ENCODE measurements around the gene ACTR3C.
"Not testable (repeated sequence)": the region's sequence is repeated elsewhere in the genome, so short reads cannot be mapped to it uniquely, and the experiment has no call there.

The ACTR3C gene

DNA sequence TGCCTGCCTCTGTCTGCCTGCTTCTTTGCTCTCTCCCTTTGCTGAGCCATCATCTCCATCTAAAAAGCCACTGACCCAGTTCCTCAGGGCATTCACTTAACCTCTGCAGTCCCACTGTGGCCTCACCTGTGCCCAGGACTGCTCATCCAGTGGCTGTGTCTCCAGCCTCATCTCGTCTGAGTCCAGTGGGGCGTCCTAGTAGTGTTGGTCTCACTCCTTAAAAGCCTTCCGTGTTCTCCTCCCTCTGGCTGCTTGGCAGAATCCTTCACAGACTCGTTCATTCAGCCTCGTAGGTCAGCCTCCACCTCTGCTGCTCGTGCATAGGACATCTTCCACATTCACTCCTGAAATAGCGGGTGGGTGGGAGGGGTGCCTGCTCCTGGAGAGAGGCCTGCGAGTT is 10.8 kb upstream of the ACTR3C start:
- no peak for DNase-seq

DNA sequence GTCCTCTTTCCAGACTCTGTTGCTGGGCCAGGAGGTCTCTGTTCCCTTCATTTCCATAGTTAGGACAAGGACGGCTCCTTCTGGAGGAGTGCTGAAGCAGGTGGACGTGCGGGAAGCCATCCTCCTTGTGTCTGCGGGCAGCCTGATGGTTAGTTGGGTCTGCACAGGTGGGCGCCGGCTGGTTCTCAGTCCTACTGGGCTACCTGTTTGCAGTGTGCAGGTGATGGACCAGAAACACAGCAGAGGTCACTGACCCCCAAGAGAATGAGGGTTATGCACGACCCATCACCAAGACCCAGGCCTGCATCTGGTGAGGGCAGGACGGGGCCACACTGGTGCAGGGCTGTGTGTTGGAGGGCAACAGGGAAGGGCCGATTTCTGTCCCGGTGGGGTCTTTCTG is 10.3 kb upstream of the ACTR3C start:
- no peak for DNase-seq

DNA sequence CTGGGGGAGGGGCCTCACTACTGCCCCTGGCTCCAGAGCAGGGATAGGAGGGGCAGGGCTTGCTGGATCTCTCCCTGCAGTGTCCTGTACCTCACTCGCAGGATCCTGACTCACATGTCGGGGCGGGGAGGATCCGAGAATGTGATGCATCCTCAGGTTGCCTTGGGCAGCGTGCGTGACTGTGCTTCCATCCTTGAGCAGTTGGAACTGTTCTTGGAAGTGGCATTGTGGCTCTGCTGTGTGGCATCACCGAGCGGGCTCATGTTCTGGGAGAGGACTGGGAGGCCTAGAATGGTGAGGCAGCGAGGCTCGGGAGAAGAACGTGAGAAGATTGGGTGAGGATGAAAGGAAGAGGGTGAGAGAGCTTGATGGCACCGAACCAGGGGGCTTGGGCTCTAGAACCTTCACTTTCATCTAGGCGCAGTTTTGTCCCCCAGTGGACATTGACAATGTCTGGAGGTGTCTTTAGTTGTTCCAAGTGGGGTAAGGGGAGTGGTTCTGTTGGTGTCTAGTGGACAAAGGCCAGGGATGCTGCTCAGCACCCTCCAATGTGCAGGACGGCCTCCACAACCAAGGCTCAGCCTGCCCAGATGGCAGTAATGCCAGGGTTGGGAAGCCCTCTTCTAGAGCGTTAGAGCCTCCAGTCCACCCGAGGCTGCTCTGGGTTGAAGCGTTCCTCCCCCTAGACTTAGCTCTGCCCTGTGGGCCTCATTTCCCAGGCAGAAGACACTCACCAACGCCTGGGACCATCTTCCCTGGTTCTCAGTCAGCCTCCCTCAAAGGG is 9.7 kb upstream of the ACTR3C start:
- no peak for DNase-seq

DNA sequence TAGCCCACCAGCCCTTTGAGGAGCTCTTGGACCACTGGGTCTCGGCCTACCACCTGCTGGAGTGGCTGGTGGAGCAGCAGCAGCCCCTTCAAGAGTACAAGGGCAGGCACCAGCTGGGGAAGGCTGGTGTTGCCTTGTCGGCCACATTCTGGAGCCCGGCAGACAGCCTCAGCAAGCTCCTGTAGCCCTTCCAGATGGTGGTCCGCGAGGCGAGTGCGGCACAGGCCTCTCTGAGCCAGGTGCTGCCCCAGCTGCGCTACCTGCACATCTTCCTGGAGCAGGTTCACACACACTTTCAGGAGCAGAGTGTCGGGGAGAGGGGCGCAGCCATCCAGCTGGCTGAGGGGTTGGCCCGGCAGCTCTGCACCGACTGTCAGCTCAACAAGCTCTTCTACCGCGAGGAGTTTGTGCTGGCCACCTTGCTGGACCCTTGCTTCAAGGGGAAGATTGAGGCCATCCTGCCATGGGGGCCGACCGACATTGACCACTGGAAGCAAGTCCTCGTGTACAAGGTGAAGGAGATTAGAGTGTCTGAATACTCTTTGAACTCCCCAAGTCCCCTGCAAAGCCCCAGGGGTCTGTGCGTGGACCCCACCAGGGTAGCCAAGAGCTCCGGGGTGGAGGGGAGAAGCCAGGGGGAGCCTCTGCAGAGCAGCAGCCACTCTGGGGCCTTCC is 7.0 kb upstream of the ACTR3C start:
- DNase-seq, result no peak

DNA sequence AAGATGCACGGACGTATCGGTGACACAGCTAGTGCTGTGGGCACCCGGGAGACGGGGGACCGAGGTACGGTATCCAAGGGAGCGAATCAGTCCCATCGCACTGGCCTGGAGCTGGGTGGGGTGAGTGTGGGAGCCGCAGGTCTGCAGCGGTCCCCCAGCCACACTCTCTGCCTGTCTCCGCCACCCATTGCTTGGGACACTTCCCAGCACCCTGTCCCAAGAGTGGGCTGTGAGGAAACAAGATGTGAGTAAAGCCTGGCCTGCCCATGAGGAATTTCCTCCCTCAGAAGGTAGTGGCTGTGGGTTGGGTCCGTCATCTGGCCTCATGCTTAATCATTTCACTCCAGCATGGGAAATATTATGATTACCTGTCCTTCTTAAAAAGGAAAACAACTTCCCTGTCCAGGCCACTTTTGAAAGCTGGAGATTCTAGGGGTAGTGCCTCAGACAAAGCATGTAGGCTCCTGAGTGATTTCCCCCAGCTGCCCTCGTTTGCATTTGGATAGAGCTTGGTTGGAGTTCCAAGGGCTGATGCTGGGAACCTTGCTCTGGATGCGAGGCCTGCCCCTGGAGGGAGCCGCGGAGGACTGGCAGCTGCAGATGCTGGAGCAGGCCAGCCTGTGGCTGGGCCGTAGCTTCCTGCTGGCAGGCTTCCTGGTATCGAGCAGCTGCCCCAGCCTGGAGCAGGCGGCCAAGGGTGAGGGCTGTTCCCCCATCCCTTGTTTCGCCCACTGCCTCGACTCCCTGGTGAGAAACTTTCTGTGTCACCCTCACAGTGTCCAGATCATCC is 6.2 kb upstream of the ACTR3C start:
- DNase-seq, result no peak

DNA sequence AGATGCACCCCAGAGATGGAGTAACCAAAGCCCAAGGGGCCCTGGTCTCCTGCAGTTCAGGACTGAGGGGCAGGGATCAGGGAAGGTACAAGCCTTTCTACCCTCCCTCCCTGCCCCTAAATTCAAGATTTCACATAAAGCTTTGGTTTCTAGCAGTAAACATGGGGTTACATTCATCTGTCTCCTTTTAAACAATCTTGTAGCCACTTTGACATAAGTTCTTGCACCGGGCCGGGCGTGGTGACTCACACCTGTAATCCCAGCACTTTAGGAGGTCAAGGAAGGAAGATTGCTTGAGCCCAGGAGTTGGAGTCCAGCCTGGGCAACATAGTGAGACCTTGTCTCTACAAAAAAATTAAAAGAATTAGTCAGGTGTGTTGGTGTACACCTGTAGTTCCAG is 4.0 kb upstream of the ACTR3C start:
- DNase-seq, result no peak

DNA sequence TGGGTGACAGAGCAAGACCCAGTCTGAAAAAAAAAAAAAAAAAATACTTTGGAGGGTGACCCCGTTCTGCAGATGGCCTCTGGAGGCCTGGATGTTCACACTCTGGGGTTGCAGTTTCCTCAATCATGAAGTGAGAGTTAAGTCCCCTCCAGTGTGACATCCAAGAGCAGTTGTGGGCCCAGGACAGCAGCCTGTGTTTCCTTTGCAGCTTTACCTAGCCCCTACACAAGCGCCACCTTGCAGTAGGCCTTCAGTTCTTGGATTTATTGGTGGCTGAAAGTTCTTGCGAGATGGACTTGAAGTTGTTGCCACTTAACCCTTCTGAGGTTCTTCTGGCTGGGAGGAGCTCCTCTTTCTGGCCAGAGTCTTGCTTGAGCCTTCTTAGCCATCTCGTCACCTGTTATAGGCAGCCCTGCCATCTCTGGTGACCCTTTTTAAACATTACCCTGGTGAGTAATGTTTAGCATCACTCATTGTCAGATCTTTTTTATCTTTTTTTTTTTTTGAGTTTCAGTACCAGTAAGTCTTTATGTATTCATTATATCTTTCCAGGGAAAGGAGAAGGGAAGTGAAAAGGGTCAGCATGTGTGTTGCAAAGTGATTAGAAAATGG is 3.4 kb upstream of the ACTR3C start:
- DNase-seq, result no peak

DNA sequence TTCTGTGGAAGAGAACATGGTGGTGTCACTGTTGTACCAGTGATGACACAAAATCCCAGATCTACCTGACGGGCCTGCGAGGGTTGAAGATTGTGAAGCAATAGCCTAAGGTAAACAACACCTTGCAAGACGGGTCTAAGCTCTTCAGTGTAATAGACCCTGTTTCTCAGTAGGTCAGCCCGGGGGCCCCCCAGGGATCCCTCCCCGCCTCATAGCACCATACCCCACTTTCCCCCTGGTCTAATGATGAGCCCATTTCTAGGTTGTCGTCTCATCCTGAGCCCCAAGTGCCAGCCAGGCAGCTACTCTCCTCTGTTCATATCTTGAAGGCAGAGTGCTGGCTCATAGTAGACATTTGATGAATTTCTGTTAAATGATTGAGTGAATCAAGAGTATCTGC is 2.6 kb upstream of the ACTR3C start:
- DNase-seq, result no peak

DNA sequence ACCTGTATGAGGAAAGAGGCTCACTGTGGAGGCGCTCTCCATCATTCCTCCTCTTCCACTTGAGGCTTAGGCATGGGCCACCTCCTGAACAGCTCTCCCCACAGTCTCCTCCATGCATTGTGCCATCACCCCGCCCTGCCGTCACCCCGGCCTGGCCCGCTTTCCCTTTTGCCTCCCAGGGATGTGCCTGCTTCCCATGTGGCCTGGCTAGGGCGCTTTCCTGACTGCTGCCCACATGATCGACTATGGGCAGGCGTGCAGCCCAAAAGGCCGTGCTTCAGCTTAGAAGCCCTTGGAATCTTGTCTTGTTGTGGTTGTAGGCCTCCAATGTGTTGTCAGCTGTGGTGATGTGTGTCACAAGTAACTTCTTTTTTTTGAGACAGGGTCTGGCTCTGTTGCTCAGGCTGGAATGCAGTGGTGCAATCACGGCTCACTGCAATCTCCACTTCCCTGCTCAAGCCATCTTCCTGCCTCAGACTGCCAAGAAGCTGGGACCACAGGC is 1.8 kb upstream of the ACTR3C start:
- no peak for DNase-seq

DNA sequence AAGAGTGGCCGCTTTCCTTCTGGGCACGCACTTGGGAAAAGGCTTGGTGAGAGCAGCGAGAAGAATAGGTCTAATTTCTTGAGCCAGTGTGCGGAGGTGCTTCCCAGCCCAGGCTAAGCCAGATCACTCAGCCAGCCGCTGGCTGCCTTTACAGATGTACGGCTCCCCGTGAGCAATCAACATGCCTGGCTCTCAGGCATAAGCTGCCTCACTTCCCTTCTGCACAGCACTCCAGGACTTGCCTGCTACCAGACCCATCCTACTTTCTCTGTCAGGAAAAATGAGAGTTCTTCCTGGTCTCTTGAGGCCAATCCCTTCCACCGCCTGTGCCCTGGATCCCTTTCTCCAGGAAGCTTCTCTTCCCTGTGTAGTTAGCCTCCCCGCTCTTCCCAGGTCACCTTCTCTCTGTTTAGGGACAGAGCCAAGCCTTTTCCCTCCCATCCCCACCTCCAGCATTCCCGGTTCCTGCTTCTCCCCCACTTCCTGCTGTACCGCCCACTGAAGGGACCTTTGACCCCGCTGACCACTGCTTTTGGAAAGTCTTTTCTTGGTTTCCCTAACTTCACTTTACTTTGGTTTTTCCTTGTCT is 1.1 kb upstream of the ACTR3C start:
- no peak for DNase-seq

DNA sequence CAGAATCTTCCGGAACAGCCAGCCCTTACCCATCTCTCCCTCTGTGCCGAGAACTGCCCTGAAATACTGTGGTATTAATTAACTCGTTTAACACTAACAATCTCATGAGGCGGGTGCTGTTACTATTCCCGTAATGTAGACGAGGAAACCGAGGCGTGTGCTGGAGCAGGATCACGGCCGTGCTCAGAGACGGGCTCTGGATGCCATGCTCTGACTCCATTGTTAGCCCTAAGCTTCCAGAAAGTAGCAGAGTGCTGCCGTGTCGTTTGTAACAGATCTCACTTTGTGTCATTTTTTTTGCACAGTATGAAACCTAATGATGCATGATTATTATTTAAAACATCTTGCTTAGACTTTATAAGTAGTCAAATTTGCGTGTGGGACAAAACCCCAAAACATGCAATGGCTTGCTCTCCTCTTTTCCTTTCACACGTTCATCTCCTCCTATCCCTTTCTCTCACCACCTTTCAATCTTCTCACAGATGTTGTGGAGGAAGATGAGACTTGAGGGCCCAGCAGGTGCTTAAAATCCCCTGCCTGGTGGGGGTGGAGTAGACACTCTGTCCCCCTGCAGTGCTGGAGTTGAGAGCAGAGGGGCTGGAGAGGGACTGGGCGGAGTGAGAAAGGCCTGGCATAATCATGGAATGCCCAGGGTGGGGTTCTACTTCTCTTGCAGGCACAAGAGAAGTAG is 482 bp upstream of the ACTR3C start:
- peak; percentile 63 for DNase-seq

DNA sequence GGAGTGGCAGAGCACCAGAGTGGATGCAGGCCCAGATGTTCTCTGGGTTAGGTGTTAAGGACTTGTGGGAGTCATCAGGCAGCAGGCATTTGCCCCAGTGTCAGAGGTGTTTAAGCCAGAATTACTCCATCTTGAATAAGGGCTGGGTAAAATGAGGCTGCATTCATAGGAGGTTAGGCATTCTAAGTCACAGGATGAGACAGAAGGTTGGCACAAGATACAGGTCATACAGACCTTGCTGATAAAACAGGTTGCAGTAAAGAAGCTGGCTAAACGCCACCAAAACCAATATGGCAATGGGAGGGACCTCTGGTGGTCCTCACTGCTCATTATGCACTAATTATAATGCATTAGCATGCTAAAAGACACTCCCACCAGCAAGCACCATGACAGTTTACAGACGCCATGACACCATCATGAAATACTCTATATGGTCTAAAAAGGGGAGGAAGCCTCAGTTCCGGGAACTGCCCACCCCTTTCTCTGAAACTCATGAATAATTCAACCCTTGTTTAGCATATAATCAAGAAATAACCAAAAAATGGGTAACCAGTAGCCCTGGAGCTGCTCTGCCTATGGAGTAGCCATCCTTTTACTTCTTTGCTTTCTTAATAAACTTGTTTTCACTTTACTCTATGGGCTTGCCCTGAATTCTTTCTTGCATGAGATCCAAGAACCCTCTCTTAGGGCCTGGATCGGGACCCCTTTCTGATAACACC is 1.1 kb downstream of the ACTR3C start:
- DNase-seq, result no peak

DNA sequence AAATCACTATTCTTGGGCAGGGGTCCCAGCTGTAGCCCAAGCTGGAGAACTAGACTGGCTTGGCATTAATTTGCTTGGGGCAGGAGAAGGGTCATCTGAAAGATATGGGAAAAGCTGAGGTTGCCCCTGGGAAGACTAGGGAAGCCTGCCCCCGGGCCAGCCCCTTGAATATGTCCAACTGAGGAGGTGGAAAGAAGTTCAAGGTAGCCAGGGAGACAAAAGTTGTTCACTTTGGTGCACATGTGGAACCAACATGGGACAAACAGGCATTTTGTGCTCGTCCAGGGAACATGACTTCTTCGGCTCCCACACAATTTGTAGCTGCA is 1.6 kb downstream of the ACTR3C start:
- no peak for DNase-seq

DNA sequence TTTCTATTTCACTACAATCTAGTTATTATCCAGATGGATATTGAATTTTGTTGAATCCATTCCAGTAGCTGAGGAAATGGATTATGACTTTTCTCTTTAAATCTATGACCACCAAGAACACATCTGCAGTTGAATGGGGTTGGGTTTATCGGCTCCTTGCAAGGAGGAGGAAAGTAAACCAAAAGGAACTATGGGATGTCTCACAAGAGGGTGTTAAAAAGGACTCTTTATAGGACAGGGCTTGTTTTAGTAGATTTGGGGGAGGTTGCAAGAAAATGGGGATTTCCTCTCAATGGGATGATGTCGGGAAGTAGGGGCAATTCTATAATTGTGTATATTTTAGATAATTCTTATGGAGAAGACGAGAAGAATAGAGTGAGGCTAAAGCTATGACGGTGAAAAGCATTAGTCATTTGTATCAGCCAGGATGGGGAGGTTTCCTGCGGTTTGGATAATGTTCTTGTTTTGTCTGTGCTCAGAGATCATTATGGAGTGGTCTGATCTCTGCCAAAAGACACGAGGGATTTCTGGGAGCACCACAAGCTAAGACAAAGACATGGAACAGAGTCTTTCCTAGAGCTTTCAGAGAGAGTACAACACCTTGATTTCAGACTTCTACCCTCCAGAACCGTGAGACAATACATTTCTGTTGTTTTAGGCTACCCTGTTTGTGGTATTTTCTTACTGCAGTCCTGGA is 5.4 kb downstream of the ACTR3C start:
- DNase-seq, result no peak

DNA sequence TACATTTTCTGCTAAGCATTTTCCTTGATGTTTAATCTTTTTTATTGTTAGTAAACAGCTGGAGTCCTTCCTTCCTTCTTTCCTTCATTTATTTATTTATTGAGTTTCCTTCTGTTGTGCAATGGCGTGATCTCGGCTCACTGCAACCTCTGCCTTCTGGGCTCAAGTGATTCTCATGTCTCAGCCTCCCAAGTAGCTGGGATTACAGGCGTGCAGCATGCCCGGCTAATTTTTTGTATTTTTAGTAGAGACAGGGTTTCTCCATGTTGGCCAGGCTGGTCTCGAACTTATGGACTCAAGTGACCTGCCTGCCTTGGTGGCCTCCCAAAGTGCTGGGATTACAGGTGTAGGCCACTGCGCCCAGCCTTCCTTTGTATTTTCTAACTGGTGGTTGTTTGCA is 6.4 kb downstream of the ACTR3C start:
- DNase-seq, result not testable (repeated sequence)

DNA sequence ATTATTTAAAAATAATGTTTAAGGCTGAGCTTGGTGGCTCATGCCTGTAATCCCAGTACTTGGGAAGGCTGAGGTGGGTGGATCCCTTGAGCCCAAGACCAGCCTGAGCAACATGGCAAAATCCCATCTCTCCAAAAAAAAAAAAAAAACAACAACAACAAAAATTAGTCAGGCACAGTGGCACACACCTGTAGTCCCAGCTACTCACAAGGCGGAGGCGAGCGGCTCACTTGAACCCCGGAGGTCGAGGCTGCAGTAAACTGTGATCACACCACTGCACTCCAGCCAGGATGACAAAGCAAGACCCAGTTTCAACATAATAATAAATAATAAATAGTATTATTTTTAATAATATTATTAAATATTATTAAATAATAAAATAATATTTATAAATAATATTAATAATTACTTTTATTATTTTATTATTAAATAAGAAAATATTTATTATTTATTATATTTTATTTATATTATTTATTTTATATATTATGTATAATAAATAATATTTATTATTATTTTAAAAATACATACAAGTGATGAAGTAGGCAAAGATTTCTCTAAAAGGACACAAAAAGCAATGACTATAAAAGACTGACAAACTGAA is 8.6 kb downstream of the ACTR3C start:
- DNase-seq, result no peak

DNA sequence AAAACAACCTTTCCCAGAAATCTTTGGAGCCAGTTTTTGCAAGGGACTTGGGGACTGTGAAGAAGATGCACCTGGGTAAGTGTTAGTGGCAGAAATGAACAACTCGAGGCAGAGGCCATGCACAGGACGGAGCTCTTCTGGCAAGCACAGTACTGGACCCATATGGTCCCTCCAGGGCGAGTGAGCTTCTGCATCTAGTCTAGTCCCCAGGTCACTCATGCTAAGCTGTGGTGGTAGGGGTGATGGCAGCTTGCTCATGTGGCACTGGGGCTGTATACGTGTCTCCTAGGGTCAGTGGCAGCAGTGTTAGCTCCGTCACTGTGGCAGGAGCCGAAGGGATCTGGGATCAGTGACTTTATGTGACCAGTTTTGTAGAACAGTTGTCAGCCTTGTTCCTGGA is 9.5 kb downstream of the ACTR3C start:
- no peak for DNase-seq

DNA sequence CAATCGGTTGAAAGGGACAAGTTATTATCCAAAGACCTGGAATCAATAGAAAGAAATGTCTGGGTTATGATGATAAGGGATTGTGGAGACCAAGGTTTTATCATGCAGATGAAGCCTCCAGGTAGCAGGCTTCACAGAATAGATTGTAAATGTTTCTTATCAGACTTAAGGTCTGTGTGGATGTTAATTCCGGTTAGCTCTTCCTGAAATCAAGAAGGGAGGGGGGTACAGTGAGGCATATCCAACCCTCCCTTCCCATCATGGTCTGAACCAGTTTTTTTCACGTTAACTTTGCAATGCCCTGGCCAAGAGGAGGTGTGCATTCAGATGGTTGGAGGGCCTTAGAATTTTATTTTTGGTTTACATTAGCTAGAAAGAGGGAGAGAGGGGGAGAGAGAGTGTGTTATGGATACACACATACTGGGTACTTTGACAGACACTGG is 10.0 kb downstream of the ACTR3C start:
- DNase-seq, result no peak

DNA sequence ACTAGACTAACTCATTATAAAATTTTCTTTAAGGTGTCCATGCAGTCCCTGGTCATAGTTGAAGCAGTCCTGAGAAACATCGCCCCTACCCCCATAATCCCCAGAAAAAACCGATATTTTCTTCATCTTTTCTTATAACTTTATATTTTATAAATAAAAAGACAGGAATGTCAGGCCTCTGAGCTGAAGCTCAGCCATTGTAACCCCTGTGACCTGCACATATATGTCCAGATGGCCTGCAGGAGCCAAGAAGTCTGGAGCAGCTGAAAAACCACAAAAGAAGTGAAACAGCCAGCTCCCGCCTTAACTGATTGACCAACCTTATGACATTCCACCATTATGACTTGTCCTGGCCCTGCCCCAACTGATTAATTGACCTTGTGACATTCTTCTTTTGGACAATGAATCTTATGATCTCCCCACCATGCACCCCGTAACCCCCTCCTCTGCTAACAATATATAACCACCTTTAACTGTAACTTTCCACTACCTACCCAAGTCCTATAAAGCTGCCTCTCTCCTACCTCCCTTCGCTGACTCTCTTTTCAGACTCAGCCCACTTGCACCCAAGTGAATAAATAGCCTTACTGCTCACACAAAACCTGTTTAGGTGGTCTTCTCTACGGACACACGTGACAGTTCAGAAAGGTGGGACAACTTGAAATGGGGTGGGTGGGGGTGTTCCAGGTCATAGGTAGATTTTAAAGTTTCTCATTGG is 10.5 kb downstream of the ACTR3C start:
- not testable (repeated sequence) for DNase-seq

DNA sequence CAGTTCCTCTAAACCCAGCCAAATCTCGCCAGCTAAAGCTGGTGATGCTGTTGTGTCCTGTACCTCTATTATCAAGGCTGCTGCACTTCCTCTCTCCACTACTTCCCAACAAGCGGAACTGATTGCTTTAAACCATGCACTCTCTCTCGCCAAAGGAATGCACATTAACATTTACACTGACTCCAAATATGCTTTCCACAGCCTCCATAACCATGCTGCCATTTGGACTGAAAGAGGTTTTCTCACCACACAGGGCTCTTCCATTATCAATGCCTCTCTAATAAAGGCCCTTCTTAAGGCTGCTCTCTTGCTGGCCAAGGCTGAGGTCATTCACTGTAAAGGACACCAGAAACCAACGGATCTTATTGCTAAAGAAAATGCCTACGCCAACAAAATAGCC is 11.6 kb downstream of the ACTR3C start:
- DNase-seq, result no peak

All from eye (tissue), 1 donor.